H9 (cell line): Measurements from ENCODE around the gene RPL37. TPM values are rescaled to one million over a fixed set of nuclear protein-coding genes. Genes with fewer than 3 reads are reported as not detected.
A peak's percentile ranks its signal among the peaks of the same experiment; 100 is the strongest.

ENCODE experiments used
- DNase-seq: peaks from one replicate; pipeline ENCODE4 v3.0.0-alpha.2; 2017
- H2AFZ ChIP-seq: one replicate; pipeline ENCODE4 v1.6.1; 2013; ENCODE audit warnings: mild to moderate bottlenecking, low read length, control low read depth, moderate library complexity
- H2AK5ac ChIP-seq: 2 replicates; pipeline ENCODE4 v1.6.1; 2013; ENCODE audit warnings: low read length, control low read depth, mixed read lengths; ENCODE audit not compliant: insufficient read length
- H2BK120ac ChIP-seq: one replicate; pipeline ENCODE4 v1.6.1; 2013; ENCODE audit warnings: low read depth, mild to moderate bottlenecking, low read length, control low read depth, inconsistent platforms; ENCODE audit not compliant: poor library complexity, severe bottlenecking
- H2BK12ac ChIP-seq: 2 replicates; pipeline ENCODE4 v1.6.1; 2013; ENCODE audit warnings: low read length, control low read depth, mixed read lengths, low read depth; ENCODE audit not compliant: insufficient read length
- H2BK15ac ChIP-seq: 2 replicates; pipeline ENCODE4 v1.6.1; 2013; ENCODE audit warnings: low read depth, low read length, control low read depth
- H2BK20ac ChIP-seq: one replicate; pipeline ENCODE4 v1.6.1; 2013; ENCODE audit warnings: low read depth, mild to moderate bottlenecking, low read length, control low read depth, inconsistent platforms; ENCODE audit not compliant: poor library complexity, severe bottlenecking
- H2BK5ac ChIP-seq: 2 replicates; pipeline ENCODE4 v1.6.1; 2013; ENCODE audit warnings: low read length, control low read depth, mixed read lengths; ENCODE audit not compliant: insufficient read length
- H3K14ac ChIP-seq: 2 replicates; pipeline ENCODE4 v1.6.1; 2013; ENCODE audit warnings: low read length, control low read depth; ENCODE audit not compliant: insufficient read depth
- H3K18ac ChIP-seq: 2 replicates; pipeline ENCODE4 v1.6.1; 2013; ENCODE audit warnings: low read depth, mild to moderate bottlenecking, mixed read lengths, low read length, control low read depth; ENCODE audit not compliant: insufficient read length
- H3K23ac ChIP-seq: 2 replicates; pipeline ENCODE4 v1.6.1; 2013; ENCODE audit warnings: low read length, control low read depth, mixed read lengths, low read depth; ENCODE audit not compliant: insufficient read length
- H3K23me2 ChIP-seq: 2 replicates; pipeline ENCODE4 v1.6.1; 2013; ENCODE audit warnings: low read depth, mild to moderate bottlenecking, mixed read lengths, low read length, control low read depth; ENCODE audit not compliant: insufficient read length, poor library complexity, severe bottlenecking
- H3K27ac ChIP-seq: 2 replicates; pipeline ENCODE4 v1.5.1; 2013; ENCODE audit warnings: low read length, control low read depth, mixed read lengths, low read depth; ENCODE audit not compliant: insufficient read length
- H3K27me3 ChIP-seq: 2 replicates; pipeline ENCODE4 v1.6.1; 2013; ENCODE audit warnings: low read length, control low read depth, inconsistent platforms; ENCODE audit not compliant: insufficient read depth
- H3K4ac ChIP-seq: 2 replicates; pipeline ENCODE4 v1.6.1; 2013; ENCODE audit warnings: low read depth, mild to moderate bottlenecking, control low read depth, inconsistent platforms, low read length, moderate library complexity
- H3K4me1 ChIP-seq: 2 replicates; pipeline ENCODE4 v1.6.1; 2013; ENCODE audit warnings: low read length, control low read depth, inconsistent platforms; ENCODE audit not compliant: insufficient read depth
- H3K4me2 ChIP-seq: 2 replicates; pipeline ENCODE4 v1.6.1; 2013; ENCODE audit warnings: low read length, control low read depth, mixed read lengths; ENCODE audit not compliant: insufficient read length, insufficient read depth
- H3K56ac ChIP-seq: 2 replicates; pipeline ENCODE4 v1.6.1; 2013; ENCODE audit warnings: low read depth, mild to moderate bottlenecking, mixed read lengths, low read length, control low read depth; ENCODE audit not compliant: insufficient read length
- H3K79me1 ChIP-seq: 2 replicates; pipeline ENCODE4 v1.6.1; 2013; ENCODE audit warnings: low read depth, mild to moderate bottlenecking, moderate library complexity, low read length, control low read depth, inconsistent platforms; ENCODE audit not compliant: insufficient read depth, poor library complexity, severe bottlenecking
- H3K79me2 ChIP-seq: 2 replicates; pipeline ENCODE4 v1.6.1; 2013; ENCODE audit warnings: low read length, control low read depth, inconsistent platforms; ENCODE audit not compliant: insufficient read depth
- H3K9ac ChIP-seq: 2 replicates; pipeline ENCODE4 v1.6.1; 2013; ENCODE audit warnings: low read length, control low read depth, mixed read lengths; ENCODE audit not compliant: insufficient read length; ENCODE audit errors: extremely low read depth
- H3K9me3 ChIP-seq: one replicate; pipeline ENCODE4 v1.6.1; 2013; ENCODE audit warnings: low read depth, low read length, inconsistent platforms; ENCODE audit not compliant: control insufficient read depth
- H3T11ph ChIP-seq: one replicate; pipeline ENCODE4 v1.6.1; 2013; ENCODE audit warnings: mild to moderate bottlenecking, low read length, control low read depth, inconsistent platforms
- H4K20me1 ChIP-seq: one replicate; pipeline ENCODE4 v1.6.1; 2013; ENCODE audit not compliant: control insufficient read depth, insufficient read length, insufficient read depth
- H4K5ac ChIP-seq: 2 replicates; pipeline ENCODE4 v1.6.1; 2013; ENCODE audit warnings: low read depth, mild to moderate bottlenecking, mixed read lengths, low read length, control low read depth; ENCODE audit not compliant: insufficient read length
- H4K8ac ChIP-seq: replicated peaks from 2 replicates; pipeline ENCODE4 v1.6.1; 2013; ENCODE audit warnings: low read length, control low read depth, mixed read lengths, low read depth; ENCODE audit not compliant: insufficient read length
- H4K91ac ChIP-seq: 2 replicates; pipeline ENCODE4 v1.6.1; 2013; ENCODE audit warnings: low read depth, mild to moderate bottlenecking, moderate library complexity, mixed read lengths, low read length, control low read depth; ENCODE audit not compliant: insufficient read length
- H3K27ac Mint-ChIP-seq, 3 experiments: 2 replicates in 2 of 3; 3 replicates in 1 of 3; pipeline ENCODE4 v1.8.0; 2020 to 2021; ENCODE audit warnings: mixed read lengths in 3 of 3, mild to moderate bottlenecking in 1 of 3, moderate library complexity in 1 of 3
- H3K27me3 Mint-ChIP-seq: 2 replicates; pipeline ENCODE4 v1.8.0; 2021; ENCODE audit warnings: low read depth, mild to moderate bottlenecking, moderate library complexity, mixed read lengths
- H3K36me3 Mint-ChIP-seq, 3 experiments: 2 replicates in 2 of 3; 3 replicates in 1 of 3; pipeline ENCODE4 v1.8.0; 2020 to 2021; ENCODE audit warnings: low read depth in 3 of 3, mixed read lengths in 3 of 3; ENCODE audit not compliant: insufficient read depth in 1 of 3
- H3K4me1 Mint-ChIP-seq, 2 experiments: 2 replicates each; pipeline ENCODE4 v1.8.0; 2020; ENCODE audit warnings: mixed read lengths in 2 of 2
- H3K4me3 Mint-ChIP-seq, 2 experiments: 2 replicates in 1 of 2; 3 replicates in 1 of 2; pipeline ENCODE4 v1.8.0; 2020 to 2021; ENCODE audit warnings: mild to moderate bottlenecking in 2 of 2, mixed read lengths in 2 of 2, moderate library complexity in 1 of 2
- H3K9me3 Mint-ChIP-seq, 2 experiments: 2 replicates in 1 of 2; 3 replicates in 1 of 2; pipeline ENCODE4 v1.8.0; 2020; ENCODE audit warnings: mild to moderate bottlenecking in 2 of 2, mixed read lengths in 2 of 2, moderate library complexity in 1 of 2
- CTCF ChIP-seq: fragments of 200-600 bp; sonication (generic); conservative IDR thresholded peaks from 3 replicates; pipeline ENCODE4 v1.8.0; 2021; ENCODE audit warnings: antibody characterized with exemption, mild to moderate bottlenecking
- WGBS: extraction: QIAGEN DNeasy Blood & Tissue Kit; methylation state at CpG from one replicate; pipeline ENCODE4 v1.1.7; 2013; ENCODE audit warnings: missing lambda C conversion rate, low lambda C conversion rate, mixed read lengths; ENCODE audit not compliant: insufficient read length; ENCODE audit errors: extremely low coverage; 5-methylcytosine and 5-hydroxymethylcytosine counted together
- total RNA-seq: library from RNA; stranded (reverse); gene quantifications from 2 replicates; pipeline ENCODE4 v1.2.1, GENCODE V29; 2021

The RPL37 gene
- total RNA-seq, 1 experiment from 2014 or later = 1,735 TPM

- Histone ChIP-seq H2BK5ac (no peak overlapping the region), H2BK12ac (no peak overlapping the region), H3K4me2 (no peak overlapping the region), H2BK20ac (no peak overlapping the region), H3K9me3 (no peaks in the 10 kb centered on the region), H3K56ac (no peak overlapping the region), H3K9ac (no peak overlapping the region), H3K4ac (no peak overlapping the region), H3K23ac (no peak overlapping the region), H2BK15ac (no peak overlapping the region), H2BK120ac (no peak overlapping the region), H3K27me3 (no peaks in the 10 kb centered on the region), H3K79me2 (peaks cover 23% of the 10 kb centered on the region; the same call in 1 of the 2 replicates), H4K91ac (no peak overlapping the region), H3K27ac (no peak overlapping the region), H3K23me2 (no peaks in the 10 kb centered on the region), H3T11ph (no peak overlapping the region), H4K5ac (no peak overlapping the region), H2AK5ac (no peak overlapping the region), H3K18ac (no peak overlapping the region), H4K20me1 (no peaks in the 10 kb centered on the region), H3K4me1 (no peaks in the 10 kb centered on the region), H2AFZ (no peak overlapping the region), H3K79me1 (peaks cover 3% of the 10 kb centered on the region), H3K14ac (no peak overlapping the region), H4K8ac (no peak overlapping the region)
- Mint-ChIP-seq H3K4me1 (no peaks in the 10 kb centered on the region; a peak in 1 of 4 replicates), H3K27ac (peak overlapping the region in 2 of 3 experiments; percentile 6 to 49; a peak in 2 of 7 replicates), H3K4me3 (no peak overlapping the region), H3K9me3 (no peaks in the 10 kb centered on the region), H3K36me3 (peaks cover 7 to 14% (median 12%) of the 10 kb centered on the region in 3 experiments; a peak in 6 of 7 replicates), H3K27me3 (no peaks in the 10 kb centered on the region)
- no peak for TF ChIP-seq CTCF
- WGBS = 100% methylated on average over 1 of the region's 3 CpGs
- no peak for DNase-seq
Measured at GRCh38 chr5:40780858-40781257, 54.2 kb downstream of the RPL37 start.
